PC-9 (cell line): ENCODE measurements around the gene DOK3.

Source experiments
- EZH2 ChIP-seq: fragments of 200-600 bp; sonication (generic); IDR thresholded peaks from 2 replicates; pipeline ENCODE4 v1.8.0; 2017; ENCODE audit warnings: antibody characterized with exemption, low read depth
- TF ChIP-seq, protein P1 (sequence below): fragments of 200-600 bp; sonication (generic); conservative IDR thresholded peaks from 2 replicates; pipeline ENCODE4 v1.6.1; 2017; ENCODE audit warnings: mixed run types, antibody characterized with exemption, mild to moderate bottlenecking, moderate library complexity

GRCh38 chr5:177470759-177471536 lies 38.7 kb downstream of the DOK3 start:
- TF ChIP-seq, protein P1, sequence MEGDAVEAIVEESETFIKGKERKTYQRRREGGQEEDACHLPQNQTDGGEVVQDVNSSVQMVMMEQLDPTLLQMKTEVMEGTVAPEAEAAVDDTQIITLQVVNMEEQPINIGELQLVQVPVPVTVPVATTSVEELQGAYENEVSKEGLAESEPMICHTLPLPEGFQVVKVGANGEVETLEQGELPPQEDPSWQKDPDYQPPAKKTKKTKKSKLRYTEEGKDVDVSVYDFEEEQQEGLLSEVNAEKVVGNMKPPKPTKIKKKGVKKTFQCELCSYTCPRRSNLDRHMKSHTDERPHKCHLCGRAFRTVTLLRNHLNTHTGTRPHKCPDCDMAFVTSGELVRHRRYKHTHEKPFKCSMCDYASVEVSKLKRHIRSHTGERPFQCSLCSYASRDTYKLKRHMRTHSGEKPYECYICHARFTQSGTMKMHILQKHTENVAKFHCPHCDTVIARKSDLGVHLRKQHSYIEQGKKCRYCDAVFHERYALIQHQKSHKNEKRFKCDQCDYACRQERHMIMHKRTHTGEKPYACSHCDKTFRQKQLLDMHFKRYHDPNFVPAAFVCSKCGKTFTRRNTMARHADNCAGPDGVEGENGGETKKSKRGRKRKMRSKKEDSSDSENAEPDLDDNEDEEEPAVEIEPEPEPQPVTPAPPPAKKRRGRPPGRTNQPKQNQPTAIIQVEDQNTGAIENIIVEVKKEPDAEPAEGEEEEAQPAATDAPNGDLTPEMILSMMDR = no peak
- no peak for TF ChIP-seq EZH2
